NCI-H524 treated with DMSO at 0.1 percent for 48 hours (cell line): ENCODE data around the gene TPSG1.
"Not testable (repeated sequence)": the region's sequence is repeated elsewhere in the genome, so short reads cannot be mapped to it uniquely, and the experiment has no call there.

Experiments used
- DNase-seq: peaks from one replicate; lab custom pipeline; 2025; lab: John Stamatoyannopoulos, UW

Gene TPSG1

DNA sequence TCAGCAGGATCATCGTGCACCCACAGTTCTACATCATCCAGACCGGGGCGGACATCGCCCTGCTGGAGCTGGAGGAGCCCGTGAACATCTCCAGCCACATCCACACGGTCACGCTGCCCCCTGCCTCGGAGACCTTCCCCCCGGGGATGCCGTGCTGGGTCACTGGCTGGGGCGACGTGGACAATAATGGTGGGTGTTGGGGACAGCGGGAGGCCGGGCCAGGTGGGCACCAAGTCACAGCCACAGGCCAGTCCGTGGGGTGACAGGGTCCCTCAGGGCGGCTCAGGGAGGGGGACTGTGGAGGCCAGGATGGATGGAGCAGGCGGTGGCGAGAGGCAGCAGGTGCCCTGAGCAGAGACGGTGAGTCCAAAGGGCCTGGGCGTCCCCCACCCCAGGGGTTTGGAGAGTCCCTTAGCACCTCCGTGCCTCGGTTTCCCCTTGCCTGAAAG lies 31.8 kb upstream of the TPSG1 start:
- no peak for DNase-seq

DNA sequence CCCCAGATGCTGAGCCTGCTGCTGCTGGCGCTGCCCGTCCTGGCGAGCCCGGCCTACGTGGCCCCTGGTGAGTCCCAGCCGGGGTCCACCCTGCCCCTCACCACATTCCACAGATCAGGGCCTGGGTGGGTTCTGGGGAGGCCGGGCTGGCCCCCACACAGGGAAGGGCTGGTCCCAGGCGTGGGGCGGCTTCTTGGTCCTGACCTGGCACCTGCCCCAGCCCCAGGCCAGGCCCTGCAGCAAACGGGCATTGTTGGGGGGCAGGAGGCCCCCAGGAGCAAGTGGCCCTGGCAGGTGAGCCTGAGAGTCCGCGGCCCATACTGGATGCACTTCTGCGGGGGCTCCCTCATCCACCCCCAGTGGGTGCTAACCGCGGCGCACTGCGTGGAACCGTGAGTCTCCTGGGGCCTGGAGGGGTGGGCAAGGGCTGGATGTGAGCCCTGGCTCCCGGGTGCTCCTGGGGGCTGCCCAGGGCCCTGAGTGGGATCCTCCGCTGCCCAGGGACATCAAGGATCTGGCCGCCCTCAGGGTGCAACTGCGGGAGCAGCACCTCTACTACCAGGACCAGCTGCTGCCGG lies 31.3 kb upstream of the TPSG1 start:
- not testable (repeated sequence) for DNase-seq

DNA sequence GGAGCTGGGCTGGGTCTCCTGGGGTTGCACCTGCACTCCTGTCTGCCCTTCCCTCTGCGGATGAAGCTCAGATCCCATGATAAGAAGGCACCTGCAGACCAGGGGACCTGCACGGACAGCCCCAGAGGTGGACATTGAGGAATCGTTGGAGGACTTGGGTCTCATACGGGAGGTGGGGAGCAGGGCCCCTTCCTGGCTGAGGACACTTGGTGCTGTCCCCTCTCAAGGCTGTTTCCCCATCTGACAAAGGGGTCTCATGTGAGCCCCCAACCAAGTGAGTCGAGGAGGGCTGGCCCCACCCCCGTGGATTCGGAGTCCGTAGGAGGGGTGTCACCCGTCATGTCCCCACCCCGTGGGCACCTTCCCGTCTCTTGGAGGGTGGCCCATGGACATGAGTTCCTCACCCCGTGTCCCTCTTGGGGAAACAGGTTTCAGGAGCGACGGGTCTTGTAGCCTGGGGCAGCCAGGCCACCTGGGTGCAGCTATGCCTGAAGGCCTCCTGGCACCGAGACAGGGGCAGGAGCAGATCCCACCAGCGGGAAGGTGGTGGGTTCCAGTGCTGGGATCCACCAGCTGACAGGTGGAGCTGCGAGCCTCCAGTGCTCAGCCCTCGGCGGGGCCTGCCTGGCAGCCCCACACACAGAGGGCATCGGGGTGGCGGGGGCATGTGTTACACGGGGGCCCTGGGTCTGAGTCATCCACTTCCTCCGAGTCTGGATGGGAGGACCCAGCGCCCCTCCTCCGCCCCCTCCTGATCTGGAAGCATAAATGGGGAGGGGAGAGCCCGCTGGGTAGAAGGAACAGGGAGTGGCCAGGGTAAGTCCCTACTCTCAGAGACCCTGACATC lies 30.4 kb upstream of the TPSG1 start, which contains the start of gene TPSD1:
Gene TPSD1 (plus strand): TSS at position 794 of the 847 bp plus-strand sequence. CDS start 212 bp downstream, outside the sequence.
- DNase-seq, result not testable (repeated sequence)

DNA sequence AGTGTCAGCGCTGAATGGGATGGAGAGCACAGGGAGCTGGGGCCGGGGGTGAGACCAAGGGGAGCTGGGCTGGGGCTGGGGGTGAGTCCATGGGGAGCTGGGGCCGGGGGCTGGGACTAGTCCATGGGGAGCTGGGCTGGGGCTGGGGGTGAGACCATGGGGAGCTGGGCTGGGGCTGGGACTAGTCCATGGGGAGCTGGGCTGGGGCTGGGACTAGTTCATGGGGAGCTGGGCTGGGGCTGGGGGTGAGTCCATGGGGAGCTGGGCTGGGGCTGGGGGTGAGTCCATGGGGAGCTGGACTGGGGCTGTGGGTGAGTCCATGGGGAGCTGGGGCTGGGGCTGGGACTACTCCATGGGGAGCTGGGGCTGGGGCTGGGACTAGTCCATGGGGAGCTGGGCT lies 29.8 kb upstream of the TPSG1 start:
- not testable (repeated sequence) for DNase-seq

DNA sequence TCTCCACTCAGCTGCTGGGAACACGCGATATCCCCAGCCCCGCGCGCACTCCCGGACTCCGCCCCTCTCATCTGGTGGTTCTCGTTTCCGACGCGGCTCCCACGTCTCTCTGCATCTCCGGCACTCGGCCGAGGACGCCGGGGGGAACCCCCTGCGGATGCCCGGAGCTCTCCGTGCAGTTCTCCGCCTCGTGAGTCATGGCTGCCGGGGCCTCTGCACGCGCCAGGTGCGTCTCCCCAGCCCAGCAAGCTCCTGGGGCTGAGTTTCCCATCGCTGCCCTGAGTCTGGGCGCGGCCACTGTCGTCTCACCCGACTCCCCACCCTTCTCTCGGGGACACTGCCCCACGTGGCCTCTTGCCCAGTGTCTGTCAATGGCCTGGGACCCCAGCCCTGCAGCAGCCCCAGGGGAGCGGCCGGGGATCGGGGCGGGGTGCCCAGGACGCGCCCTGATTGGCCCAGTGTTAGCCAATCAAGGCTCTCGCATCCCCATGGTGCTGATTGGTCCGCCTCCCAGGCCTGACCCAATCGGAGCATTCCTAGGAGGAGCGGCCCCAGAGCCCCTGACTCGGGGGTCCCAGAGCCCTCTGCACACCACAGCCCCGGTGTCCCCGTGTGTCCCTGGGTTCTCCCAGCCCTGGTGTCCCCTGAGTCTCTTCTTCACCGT lies 28.8 kb upstream of the TPSG1 start:
- DNase-seq, result not testable (repeated sequence)

DNA sequence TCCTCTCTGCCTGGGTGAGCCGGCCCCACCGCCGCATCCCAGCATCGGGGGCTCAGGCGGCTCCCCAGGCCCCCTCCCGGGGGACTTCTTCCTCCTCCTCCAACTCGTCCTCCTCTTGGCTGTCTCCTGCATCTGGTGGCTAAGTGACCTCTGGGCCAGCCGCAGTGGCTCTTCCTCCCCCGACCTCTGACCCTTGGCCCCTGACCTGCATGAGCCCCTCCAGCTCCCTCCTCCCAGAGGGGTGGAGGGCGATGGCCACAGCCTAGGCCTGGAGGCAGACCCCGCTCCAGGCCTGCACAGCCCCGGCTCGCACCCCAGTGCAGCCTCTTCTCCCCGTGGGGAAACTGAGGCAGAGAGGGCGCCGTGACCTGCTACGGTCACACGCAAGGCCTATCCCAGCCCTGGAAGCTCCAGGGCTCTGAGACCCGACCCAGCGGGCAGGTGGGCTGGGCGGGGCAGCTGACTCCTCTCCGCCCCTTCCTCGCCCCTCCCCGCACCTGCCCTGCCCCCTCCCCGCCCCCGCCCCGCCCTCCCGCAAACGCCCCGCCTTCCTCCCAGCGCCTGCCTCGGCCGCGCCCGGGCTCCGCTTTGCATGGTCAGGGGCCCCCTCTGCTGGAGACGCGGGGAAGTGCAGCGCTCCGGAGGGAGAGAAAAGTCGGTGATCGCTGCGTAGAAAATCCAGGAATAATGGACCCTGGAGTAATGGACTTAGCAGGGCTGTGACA lies 24.1 kb upstream of the TPSG1 start:
- not testable (repeated sequence) for DNase-seq

DNA sequence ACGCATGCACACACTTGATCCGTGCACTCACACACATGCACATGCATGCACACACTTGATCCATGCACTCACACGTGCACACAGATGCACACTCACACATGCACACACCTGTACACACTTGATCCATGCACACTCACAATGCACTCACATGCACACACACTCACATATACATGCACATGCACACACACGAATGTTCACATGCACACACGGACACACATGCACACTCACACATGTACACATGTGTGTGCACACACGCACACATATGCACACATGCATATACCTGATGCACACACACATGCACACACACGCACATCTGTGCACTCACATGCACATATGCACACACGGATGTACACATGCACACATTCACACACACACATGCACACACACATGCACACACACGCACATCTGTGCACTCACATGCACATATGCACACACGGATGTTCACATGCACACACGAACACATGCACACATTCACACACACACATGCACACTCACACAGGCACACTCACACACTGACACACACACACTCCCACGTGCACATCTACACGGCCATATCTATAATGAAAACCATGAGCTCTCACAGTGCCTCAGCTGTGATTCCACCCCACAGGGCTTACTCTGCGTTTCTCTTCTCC lies 23.0 kb upstream of the TPSG1 start:
- DNase-seq, result not testable (repeated sequence)

DNA sequence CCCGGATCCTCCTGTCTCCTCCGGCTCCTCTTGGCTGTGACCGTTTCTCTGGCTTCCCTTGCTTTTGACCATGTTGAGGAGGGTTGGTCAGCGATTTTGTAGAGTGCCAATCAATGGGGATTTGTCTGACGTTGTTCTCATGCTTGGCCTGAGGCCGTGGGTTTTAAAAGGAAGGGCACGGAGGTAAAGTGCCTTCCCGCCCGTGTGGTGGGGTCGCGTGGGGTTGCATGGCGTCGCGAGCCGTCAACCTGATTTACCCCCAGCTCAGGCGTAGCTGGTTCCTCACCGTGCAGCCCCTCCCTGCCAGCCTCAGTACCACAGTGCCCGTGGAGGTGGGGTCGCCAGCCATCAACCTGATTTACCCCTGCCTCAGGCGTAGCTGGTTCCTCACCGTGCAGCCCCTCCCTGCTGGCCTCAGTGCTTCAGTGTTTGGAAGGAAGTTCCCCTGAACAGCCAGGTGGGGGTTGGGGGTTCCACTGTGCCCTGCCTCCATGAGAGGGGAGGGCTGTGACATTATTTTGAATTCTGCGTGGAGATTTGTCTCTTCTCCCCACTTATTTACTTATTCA lies 20.5 kb upstream of the TPSG1 start:
- DNase-seq, result no peak

DNA sequence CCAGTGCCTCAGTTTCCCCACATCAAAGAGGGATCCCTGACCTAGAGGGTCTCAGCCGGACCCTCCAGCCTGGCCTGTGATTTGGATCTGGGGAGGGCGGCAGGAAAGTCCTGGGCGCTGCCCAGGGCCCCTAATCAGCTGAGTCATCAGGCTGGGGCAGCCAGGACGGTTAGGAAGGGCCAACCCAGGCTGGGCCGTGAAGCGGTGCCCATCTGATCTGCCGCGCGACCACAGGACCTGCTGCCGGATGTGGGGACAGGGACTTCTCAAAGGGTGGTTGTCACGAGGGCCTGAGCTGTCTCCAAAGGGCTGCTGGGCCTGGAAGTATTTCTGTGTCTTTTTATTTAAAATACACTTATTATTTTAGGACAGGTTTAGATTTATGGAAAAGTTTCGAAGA lies 19.8 kb upstream of the TPSG1 start:
- DNase-seq, result no peak

DNA sequence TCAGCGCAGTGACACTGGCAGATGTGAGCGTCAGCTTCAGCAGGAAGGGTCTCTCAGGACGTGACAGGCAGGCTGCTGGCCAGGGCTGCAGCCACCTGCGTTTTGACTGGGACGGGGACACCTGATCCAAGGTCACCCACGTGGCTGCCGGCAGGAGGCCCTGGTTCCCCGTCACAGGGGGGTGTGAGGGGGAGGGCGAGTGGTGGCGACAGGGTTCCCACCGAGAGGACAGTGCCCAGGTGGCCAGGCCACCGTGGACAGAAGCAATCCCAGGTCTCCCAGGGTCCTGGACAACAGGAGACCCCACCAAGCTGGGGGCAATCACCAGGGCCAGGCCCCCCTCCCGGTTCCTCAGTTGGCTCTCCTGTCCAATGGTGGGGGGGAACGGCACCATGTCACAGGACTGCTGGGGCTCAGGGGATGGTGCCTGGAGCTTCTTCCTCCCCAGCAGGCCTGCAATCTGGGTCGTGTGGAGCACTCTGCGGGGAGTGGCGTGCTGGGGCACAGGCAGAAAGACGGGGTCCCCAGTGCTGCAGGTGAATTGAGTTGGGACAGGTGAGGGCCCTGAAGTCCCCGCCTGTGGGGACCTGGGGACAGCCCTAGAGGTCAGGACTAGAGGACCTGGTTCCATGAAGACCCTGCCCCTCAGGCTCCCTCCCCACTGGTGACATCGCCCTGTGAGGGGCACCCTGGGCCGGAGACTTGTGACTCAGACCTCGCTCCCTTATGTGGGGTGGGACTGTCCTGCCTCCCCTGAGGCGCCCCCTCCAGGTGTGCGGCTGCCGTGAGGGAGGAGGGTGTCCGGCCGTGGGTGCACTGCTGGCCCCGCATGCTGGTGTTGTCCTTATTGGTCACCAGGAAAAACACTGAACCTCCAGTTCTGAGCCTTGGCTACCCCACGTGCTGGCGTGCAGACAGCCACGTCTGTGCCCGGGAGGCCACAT lies 19.1 kb upstream of the TPSG1 start:
- not testable (repeated sequence) for DNase-seq

DNA sequence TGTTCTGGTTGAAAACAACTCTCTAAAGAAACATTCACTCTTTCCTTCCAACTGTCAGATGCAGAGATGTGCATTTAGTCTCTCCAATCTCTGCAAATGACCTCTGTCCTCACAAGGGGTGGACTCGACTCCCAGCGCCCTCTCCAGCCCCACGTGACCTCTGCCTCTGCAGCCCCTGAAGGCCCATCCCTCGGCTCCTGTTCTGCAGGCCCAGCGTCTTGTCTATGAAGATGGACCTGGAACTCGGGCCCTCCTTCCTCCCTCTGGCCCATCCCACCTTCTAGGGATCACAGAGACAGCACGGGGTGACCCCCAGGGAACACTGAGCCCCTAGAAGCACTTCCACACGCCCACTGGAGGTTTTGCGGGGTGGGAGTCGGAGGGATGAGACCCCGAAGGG lies 18.3 kb upstream of the TPSG1 start:
- DNase-seq, result not testable (repeated sequence)

DNA sequence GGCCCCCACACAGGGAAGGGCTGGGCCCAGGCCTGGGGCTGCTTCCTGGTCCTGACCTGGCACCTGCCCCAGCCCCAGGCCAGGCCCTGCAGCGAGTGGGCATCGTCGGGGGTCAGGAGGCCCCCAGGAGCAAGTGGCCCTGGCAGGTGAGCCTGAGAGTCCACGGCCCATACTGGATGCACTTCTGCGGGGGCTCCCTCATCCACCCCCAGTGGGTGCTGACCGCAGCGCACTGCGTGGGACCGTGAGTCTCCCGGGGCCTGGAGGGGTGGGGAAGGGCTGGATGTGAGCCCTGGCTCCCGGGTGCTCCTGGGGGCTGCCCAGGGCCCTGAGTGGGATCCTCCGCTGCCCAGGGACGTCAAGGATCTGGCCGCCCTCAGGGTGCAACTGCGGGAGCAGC lies 16.0 kb upstream of the TPSG1 start:
- DNase-seq, result not testable (repeated sequence)

DNA sequence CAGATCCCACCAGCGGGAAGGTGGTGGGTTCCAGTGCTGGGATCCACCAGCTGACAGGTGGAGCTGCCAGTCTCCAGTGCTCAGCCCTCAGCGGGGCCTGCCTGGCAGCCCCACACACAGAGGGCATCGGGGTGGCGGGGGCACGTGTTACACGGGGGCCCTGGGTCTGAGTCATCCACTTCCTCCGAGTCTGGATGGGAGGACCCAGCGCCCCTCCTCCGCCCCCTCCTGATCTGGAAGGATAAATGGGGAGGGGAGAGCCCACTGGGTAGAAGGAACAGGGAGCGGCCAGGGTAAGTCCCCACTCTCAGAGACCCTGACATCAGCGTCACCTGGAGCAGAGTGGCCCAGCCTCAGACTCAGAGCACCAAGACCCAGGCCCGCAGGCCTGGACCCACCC lies 15.4 kb upstream of the TPSG1 start, which contains the start of gene TPSAB1:
Gene TPSAB1 (plus strand): TSS at position 270 of the 400 bp plus-strand sequence. CDS start 234 bp downstream, outside the sequence.
- DNase-seq, result not testable (repeated sequence)

DNA sequence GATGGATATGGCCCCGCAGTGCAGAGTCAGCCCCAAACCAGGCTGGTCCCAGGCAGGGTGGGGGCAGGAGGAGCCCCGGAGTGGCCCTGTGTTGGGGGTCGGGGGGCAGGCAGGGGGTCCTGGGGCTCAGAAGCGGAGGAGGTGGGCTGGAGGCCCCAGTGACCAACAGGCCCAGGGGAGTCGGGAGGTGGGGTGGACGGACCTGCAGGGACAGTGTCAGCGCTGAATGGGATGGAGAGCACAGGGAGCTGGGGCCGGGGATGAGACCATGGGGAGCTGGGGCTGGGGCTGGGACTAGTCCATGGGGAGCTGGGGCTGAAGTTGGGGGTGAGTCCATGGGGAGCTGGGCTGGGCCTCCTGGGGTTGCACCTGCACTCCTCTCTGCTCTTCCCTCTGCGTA lies 14.5 kb upstream of the TPSG1 start:
- not testable (repeated sequence) for DNase-seq

DNA sequence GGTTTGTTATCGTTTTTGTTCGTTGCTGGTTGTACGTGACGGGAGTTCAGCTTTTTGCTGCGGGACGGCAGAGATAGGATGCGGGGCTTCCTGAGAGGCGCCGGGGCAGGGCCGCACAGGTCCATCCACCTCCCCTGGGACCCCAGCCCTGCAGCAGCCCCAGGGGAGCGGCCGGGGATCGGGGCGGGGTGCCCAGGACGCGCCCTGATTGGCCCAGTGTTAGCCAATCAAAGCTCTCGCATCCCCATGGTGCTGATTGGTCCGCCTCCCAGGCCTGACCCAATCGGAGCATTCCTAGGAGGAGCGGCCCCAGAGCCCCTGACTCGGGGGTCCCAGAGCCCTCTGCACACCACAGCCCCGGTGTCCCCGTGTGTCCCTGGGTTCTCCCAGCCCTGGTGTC lies 13.8 kb upstream of the TPSG1 start:
- not testable (repeated sequence) for DNase-seq

DNA sequence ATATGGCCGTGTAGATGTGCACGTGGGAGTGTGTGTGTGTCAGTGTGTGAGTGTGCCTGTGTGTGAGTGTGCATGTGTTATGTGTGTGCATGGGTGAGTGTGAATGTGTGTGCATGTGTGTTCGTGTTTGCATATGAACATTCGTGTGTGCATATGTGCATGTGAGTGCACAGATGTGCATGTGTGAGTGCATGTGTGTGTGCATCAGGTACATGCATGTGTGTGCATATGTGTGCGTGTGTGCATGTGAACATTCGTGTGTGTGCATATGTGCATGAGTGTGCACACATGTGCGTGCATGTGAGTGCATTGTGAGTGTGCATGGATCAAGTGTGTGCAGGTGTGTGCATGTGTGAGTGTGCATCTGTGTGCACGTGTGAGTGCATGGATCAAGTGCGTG lies 12.9 kb upstream of the TPSG1 start:
- DNase-seq, result no peak

DNA sequence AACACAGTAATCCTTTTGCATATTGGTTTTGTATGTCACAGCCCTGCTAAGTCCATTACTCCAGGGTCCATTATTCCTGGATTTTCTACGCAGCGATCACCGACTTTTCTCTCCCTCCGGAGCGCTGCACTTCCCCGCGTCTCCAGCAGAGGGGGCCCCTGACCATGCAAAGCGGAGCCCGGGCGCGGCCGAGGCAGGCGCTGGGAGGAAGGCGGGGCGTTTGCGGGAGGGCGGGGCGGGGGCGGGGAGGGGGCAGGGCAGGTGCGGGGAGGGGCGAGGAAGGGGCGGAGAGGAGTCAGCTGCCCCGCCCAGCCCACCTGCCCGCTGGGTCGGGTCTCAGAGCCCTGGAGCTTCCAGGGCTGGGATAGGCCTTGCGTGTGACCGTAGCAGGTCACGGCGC lies 11.6 kb upstream of the TPSG1 start:
- not testable (repeated sequence) for DNase-seq

DNA sequence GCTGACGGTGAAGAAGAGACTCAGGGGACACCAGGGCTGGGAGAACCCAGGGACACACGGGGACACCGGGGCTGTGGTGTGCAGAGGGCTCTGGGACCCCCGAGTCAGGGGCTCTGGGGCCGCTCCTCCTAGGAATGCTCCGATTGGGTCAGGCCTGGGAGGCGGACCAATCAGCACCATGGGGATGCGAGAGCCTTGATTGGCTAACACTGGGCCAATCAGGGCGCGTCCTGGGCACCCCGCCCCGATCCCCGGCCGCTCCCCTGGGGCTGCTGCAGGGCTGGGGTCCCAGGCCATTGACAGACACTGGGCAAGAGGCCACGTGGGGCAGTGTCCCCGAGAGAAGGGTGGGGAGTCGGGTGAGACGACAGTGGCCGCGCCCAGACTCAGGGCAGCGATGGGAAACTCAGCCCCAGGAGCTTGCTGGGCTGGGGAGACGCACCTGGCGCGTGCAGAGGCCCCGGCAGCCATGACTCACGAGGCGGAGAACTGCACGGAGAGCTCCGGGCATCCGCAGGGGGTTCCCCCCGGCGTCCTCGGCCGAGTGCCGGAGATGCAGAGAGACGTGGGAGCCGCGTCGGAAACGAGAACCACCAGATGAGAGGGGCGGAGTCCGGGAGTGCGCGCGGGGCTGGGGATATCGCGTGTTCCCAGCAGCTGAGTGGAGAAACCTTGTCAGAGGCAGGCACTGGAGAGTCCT lies 7.1 kb upstream of the TPSG1 start:
- not testable (repeated sequence) for DNase-seq

DNA sequence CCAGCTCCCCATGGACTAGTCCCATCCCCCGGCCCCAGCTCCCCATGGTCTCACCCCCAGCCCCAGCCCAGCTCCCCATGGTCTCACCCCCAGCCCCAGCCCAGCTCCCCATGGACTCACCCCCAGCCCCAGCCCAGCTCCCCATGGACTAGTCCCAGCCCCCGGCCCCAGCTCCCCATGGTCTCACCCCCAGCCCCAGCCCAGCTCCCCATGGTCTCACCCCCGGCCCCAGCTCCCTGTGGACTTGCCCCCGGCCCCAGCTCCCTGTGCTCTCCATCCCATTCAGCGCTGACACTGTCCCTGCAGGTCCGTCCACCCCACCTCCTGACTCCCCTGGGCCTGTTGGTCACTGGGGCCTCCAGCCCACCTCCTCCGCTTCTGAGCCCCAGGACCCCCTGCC lies 6.2 kb upstream of the TPSG1 start:
- DNase-seq, result not testable (repeated sequence)
